SH-SY5Y (cell line): ENCODE results near the gene SMOC1.

Experiments used
- GATA2 ChIP-seq: IDR thresholded peaks from 2 replicates; pipeline ENCODE4 v1.6.1; 2011; ENCODE audit warnings: mild to moderate bottlenecking, low read depth, low read length
- GATA3 ChIP-seq: IDR thresholded peaks from 2 replicates; pipeline ENCODE4 v1.6.1; 2011; ENCODE audit warnings: low read depth, mild to moderate bottlenecking, low read length, moderate library complexity

- TF ChIP-seq GATA2 (no peak), GATA3 (no peak)
Measured at GRCh38 chr14:70034257-70034656, 155.0 kb downstream of the SMOC1 start.
